ENCODE data around the gene HDAC10.
A peak's percentile ranks its signal among the peaks of the same experiment; 100 is the strongest.

HDAC10 gene, protein sequence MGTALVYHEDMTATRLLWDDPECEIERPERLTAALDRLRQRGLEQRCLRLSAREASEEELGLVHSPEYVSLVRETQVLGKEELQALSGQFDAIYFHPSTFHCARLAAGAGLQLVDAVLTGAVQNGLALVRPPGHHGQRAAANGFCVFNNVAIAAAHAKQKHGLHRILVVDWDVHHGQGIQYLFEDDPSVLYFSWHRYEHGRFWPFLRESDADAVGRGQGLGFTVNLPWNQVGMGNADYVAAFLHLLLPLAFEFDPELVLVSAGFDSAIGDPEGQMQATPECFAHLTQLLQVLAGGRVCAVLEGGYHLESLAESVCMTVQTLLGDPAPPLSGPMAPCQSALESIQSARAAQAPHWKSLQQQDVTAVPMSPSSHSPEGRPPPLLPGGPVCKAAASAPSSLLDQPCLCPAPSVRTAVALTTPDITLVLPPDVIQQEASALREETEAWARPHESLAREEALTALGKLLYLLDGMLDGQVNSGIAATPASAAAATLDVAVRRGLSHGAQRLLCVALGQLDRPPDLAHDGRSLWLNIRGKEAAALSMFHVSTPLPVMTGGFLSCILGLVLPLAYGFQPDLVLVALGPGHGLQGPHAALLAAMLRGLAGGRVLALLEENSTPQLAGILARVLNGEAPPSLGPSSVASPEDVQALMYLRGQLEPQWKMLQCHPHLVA

DNA sequence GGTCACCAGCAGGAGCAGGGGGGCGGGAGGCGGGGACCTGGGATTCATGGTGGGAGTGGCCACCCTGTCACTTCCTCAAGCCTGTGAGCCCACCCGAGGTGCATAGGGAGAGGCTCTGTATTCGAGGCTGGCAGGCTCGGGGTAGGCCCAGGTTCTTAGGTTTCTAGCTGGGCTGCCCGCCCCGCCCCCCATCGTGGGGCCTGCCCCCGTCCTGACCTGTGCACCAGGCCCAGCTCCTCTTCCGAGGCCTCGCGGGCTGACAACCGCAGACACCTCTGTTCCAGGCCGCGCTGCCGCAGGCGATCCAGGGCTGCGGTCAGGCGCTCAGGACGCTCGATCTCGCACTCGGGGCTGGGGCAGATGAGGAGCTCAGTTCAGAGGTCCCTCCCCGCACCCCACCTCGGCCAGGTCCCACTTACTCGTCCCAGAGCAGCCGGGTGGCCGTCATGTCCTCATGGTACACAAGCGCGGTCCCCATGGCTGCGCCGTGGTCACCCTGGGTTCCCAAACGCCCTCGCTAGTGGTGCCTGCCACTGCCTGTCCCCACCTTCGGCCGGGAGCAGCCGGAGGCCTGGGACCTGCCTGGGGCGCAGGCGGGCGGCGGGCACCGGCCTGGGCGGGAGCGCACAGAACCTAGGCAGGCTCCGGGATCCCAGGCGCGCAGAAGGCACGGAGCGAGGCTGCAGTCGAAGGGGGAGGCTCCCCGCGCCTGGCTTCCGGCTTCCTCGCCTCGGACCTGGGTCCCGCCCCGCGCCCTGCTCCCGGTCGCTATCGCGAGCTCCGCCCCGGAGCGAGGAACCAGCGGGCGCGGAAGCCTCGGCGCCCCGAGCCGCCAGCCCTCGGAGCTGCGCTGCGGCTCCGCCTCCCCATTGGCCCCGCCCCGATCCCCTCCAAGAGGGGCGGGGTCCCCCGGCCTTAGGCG is at the start of gene HDAC10:
Gene HDAC10, minus strand, starts transcription at position 711 of the 922 bp plus-strand sequence. Its CDS starts 233 bp downstream, at position 478.
- peak; percentile 81 for DNase-seq

DNA sequence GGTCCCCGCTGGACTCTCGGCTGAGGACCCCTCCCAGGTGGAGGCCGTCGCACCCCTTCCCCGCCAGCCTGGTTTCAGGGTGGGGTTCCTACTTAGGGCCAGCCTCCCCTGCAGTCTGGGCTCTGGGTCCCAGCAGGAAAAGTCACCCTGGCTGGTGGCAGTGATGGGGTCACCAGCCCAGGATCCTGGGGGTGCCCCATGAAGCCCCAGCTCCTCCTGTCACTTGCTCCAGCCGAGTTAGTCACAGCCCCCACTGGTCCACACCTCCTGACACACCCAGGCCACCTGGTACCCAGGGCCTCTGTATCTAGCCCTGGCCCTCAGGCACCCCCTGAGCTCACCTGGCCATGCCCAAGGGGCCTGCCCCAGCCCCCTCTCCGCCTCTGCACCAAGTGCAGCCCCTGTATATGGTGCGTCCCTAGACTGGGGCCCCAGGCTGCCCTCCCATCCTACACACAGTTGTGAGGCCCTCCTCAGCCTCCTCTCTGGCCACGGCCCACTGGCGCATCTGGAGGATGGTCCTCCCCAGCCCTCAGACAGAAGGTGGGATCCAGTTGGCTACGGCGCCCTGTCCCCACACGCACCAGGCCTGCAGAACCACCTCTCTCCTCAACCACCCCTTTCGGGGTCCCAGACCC is 49.7 kb upstream of the HDAC10 start:
- DNase-seq = no peak

DNA sequence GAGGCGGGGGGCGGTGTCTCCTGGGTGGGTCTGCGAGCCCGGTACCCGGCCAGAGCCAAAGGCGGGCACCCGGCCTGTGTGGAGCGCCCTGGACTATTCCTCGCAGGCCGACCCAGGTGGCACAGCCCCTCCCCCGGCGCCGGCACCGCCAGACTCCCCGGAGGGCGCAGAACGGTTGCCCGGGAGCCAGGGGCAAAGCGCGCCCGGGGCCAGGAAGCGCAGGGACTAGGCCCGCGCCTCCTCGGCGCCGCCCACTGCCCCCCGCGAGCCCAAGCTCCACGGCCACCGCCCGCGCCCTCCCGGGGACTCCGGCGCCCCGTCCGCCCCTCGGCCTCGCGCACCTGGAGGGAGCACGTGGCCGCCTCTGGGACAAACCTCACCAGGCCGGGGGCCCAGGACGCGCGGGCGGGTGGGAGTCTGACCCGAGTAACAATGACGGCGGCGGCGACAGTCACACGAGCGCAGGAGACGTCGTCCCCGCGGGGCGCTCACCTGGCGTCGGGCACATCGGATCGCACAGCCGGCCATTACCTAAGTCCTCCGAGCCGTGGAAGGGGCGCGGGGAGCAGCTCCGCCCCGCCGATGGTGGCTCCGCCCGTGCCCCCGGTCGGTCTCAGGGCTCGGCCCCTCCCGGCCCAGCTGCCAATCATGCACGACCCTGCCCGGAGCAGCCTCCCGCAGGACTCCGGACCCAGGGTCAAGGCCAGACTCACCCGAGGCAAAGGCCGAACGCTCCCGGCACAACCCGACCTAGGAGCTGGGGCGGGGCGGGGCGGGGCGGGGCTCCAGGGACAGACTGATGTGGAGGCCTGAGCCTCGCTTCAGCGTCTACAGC is 48.9 kb upstream of the HDAC10 start:
- DNase-seq = no peak

DNA sequence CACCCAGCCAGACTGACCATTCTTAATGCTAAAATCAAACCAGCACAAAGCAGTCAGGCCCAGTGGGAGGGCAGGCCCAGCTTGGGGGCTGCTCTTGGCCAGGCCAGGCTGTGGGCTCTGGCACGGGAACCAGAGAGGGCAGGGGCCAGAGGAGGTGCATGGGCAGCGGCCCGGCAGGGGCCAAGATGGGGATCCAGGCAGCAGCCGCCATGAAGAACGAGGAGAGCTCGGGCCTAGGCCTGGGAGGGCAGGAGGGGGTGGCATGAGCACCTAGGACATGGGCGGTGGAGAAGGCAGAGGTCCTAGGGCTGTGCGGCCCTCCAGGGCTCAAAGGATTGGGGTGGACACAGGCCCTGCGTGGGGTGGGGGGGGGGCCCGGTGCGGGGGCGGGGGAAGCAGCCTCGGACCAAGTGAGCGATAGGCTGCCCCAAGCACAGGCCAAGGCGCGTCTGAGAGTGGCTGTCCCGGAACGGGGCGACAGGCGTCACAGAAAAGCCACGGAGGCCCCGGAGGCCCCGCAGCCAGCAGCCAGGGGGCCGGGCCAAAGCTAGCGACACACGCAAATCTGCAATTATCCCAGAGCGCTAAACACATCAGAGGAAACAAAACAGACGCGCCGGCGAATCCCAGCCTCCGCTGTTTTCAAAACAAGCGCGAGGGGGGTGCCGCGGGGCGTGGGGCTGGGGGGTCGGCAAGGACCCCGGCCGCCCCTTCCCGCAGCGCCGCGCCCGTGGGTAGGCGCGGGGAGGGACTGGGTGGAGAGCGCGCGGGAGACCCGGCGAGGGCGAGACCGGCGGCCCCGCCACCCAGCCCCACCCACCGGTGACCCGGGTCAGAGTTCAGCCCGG is 48.1 kb upstream of the HDAC10 start:
- DNase-seq = no peak

DNA sequence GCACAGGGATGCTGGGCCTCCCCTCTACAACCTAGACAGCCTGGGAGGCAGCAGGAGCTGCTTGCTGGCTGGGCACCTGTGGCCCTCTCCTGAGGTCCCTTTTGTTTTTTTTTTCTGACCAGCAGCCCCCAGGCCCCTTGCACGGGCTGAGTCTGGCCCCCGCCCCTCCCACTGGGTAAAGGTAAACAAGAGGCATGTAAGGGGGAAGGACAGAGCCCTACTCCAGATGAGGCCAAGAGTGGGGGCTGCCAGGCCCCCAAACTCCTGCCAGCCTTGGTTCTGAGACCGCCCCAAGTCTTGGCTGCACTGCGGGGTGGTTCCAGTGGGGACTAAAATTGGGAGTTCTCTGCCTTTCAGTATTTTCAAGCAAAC is 47.2 kb upstream of the HDAC10 start:
- no peak for DNase-seq

DNA sequence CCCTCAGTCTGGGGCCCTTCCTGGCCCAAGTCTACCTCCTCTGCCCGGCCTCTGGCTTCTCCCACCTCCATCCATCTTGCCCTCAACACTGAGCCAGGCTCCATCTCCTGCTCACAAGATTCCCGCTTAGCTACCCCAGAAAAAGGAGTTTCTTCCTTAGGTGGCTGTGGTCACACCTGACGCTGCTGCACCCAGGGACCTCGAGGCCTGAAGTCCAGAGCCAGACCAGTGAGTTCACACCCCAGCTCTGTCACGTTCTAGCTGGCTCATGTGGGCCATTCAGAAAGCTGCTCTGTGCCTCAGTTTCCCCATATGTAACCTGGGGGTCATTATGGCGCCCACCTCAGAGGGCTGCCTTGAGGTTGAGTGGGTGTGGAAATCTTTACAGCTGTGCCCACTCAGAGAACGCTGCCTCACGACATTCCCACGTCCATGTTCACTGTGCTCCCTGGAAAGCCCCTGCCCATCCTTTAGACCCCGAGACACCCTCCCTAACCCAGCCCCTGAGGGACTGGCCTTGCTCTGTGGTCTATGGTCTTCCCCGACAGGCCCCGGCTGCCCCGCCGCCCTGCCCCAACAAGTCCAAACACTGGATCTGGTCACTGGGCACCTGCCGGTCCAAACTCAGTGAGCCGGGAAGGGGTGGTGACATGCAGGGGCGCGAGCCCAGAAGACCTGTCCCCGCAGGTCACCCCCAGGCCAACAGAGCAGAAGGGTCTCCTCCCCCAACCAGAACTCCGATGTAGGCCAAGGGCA is 46.6 kb upstream of the HDAC10 start:
- DNase-seq = no peak

DNA sequence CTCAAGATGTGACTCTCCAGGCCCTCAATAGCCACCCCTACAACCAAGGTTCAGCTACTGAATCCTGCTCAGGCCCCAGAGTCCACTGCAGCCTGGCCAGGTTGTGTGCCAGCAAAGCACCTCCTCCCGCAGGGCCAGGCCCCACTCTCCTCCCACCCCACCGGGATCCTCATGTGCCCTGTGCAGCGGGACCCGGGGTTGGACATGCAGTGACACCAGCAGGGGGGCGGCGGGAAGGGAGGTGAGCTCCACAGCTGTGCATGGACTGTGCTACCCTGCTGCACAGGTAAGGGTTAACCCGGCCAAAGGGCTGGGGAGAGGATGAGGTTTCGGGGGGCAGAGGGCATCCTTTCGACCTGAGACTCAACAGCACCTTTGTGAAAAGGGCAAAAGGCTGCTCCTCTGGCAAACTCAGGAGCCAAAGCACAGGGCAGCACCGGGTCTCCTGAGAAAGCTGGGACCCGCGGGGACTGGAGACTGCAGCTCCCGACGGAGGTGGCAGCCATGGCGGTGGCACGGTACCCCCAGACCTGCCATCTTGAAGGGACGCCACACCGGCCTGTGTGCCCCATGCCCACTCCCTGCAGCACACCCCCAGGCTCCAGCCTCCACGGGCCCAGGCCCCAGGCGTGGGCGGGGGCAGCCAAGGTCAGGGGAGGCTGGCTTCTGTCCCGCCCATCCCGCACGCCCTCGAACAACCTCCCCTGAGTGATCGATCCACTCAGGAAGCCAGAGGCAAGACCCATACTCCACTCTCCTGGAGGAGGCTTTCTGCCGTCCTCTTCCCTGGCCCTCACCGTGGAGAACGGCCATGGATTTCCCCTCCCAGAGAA is 45.8 kb upstream of the HDAC10 start:
- DNase-seq = no peak

DNA sequence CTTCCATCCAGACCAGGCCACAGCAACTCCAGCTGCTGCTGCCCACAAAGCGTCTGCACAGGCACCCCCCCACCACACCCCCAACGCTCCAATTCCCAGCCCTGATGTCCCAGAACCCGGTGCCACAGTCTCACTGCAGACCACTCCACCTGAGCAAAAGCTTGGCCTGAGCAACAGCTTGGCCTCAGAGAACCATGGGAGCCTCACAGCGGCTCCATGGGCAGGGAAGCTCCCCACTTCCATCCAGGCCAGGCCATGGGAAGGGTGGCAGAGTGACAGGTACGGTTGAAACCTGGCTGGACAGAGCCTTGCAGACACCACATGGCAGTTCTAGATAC is 43.2 kb upstream of the HDAC10 start:
- no peak for DNase-seq

DNA sequence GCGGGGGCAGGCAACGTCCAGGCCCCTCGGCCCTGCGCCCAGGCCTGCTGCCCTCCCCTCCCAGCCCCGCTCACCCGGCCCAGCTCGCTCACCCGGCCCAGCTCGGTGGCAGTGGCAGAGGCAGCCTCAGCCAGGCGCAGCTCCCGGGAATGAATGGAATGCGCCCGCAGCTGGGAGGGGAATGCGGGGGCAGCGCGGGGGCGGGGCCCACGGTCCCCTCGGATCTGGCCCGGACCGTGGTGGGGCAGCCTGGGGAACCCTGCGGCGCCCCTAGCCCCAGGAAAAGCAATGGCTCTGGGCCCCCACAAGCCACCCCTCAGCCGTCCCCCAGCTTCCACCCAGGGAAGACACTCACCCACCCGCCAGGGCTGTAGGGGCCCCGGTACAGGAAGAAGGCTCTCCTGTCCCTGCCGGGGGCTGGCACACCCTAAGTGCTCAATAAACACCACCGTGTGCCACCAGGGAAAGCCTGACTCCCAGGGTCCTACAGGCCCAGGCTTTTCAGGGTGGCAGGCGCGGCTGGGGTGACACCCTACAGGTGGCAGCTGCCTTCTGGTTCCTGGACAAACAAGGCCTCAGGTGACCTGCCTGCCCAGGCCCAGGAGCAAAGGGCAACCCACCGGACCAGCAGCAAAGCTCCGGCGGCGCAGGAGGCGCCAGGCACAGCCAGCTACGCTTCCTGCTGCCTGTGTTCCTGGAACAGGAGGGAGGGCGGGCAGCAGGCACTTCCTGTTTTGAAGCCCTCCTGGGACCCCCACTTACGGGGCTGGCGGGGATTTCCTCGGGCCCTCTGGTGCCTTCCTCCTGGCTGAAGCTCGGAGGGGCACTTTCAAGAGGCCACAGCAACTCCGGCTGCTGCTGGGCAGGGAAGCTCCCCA is 42.6 kb upstream of the HDAC10 start:
- DNase-seq = peak; percentile 69

DNA sequence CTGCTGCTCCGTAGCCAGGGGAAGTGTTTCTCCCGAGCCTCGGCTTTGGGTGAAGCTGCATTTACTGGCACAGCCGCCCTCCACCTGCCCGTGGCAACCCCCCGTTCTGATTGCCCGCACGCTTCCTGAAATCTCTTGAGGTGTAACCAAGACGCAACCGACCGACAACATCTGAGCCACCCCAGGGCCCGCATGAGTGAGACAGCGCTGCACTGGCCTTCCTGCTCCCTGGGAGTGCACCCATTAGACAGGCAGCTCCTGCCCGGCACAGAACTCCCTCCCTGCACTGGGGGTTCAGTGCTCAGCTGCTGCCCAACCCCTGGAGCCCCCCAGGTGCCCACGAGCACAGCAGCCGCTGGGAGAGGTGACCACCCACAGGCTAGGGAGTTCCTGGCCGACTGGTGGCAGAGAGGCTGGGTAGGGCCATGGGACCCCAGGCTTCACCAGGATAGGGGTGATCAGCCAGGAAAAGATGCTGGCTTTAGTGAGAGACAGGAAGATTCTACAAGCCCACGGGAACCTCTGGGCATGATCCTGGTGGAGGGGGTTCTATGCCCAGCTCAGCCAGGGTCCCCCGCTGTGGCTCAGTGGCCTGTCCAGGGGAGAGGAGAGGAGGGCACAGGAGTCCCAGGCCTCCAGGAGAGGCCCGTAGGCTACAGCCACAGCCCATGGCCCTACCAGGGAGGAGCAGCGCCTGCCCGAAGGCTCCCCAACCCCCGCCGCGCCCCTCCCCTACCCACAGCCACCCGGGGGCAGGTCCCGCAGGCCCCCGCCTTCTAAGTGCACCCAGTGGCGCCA is 41.8 kb upstream of the HDAC10 start:
- DNase-seq = no peak

DNA sequence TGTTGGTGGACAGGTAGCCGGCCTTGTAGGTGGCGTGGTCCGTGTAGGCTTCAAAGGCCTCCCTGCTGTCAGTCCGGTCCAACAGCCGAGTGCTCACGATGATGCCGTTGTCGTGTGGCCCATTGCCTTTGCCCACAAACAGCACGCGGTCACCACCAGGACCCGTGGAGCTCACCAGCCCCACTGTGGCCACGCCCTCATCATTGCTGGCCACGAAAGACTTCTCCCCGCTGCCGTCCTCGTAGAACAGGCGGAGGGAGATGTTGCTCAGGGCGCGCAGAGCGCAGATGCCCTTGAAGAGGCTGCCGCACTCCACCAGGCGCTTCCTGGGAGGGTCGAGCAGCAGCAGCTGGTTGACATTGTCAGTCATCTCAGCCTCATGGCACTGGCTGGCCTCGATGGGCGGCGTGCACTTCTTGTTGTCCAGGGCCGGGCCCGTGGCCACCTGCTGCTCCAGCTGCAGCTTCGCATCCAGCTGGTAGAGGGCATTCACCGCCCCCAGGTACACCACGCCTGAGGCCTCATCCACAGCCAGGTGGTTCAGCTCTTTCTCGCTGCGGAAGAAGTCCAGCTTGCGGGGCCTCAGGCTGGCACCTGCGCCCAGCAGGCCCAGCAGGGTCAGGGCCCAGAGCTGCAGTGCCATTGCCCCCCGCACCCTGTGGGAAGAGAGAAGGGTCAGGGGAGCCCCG is 39.0 kb upstream of the HDAC10 start:
- no peak for DNase-seq

DNA sequence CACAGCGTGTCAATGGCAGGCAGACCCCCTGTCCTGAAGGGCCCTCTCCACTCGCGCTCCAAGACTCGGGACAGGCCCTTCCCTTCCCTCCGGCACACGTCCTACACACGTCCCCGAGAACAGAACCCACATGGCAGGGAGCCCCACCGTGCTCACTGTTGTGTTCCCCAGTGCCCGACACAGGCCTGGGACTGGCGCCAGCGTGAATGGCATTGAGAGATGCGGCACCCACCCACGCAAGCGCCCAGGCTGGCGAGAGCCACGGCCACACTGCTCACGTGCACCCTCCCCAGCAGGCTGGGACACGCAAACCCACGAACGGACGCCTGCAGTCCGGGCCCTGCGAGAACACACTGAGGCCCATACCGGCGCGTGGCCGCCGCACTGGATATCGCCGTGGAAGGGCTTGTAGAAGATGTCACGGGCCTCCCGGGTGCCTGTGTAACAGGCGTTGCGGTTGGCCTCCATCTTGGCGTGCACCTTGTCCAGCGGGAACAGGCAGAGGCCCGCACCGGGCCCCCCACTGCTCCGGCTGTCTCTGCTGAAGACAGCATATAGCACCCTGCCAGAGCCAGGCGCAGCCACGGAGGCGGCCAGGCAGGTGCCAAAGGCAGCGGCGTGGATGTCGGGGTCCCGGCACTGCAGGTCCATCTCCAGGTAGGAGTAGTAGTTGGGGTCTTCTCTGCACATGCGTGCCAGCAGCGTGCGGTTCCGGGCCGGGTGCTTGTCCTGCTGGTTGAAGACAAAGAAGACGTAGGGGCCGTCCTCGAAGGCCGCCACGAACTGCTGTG is 38.3 kb upstream of the HDAC10 start:
- DNase-seq = no peak

DNA sequence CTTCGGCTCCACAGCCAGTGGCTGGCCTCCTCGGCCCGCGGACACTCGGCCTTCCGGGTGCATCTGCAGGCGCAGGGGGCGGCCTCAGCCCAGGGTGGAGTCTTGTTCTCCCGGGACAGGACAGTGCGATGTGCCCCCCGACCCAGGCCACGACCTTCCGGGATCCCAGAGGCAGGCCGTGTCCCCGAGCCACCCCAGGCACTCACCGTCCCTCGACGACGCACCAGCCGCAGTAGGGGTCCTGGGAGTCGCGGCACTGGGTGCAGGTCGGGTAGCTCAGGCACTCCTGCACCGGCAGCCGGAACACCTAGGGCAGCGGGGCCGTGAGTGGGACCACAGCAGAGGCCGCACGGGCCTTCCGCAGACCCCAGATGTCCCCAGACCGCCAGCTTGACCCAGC is 36.7 kb upstream of the HDAC10 start:
- no peak for DNase-seq

DNA sequence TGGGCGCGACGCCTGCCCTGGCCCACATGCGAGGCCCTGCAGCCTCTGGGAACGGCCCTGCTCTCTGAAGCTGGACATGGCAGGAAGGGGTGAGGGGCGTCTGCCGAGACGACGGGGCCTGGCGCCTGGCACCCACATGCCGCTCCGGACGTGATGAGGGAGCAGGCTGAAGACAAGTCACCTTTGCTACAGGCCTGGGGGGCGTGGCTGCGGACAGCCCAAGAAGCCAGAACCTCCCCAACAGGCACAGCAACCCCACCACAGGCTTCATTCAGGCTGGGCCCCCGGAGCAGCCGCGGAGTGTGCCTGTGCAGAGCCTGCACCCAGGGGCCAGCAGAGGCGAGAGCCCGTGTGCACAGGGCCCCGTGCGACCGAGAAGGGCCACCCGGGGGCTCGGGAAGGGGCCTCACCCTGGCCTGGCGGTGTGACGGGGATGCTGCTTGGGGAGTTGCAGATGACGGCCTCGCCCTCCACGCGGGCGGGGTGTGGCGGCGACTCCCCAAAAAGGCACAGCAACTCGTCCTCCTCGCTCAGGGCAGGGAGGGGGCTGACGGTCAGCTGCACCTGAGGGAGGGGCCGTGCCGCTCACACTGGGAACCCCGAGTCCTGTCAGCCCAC is 35.7 kb upstream of the HDAC10 start:
- no peak for DNase-seq

DNA sequence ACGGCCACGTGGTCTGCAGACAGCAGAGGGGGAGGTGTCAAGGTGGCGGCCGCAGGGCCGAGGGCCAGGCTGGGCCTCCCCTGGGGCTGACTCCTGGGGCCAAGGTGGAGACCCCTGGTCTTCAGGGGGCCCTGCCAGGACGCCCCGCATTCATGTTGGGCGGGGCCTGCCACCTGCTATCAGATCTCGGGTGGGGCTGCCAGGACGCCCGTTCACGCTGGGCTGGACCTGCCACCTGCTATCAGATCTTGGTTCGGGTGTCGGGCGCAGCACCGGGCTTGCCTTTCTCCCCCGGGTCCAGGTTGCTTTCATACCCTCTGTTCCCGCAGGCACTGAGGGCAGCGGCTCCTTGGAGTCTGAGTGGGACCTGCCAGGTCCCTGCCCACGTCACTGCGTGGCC is 35.2 kb upstream of the HDAC10 start:
- no peak for DNase-seq
